Testis (tissue), 2 donors: ENCODE measurements around the gene CBX8.

ENCODE experiments used
- POLR2A ChIP-seq: fragments of 450-650 bp; IDR thresholded peaks from one replicate; pipeline ENCODE4 v1.6.1; 2017; ENCODE audit warnings: antibody characterized with exemption, mild to moderate bottlenecking, moderate library complexity
- TF ChIP-seq, protein P1 (sequence below), 3 experiments: fragments of 450-650 bp in 2 of 3; fragments of 200-600 bp in 1 of 3; sonication (generic) in 1 of 3; IDR thresholded peaks; one replicate each; pipeline ENCODE4 v1.5.1; 2016 to 2019; ENCODE audit warnings: antibody characterized with exemption in 3 of 3, mild to moderate bottlenecking in 2 of 3, moderate library complexity in 1 of 3

DNA sequence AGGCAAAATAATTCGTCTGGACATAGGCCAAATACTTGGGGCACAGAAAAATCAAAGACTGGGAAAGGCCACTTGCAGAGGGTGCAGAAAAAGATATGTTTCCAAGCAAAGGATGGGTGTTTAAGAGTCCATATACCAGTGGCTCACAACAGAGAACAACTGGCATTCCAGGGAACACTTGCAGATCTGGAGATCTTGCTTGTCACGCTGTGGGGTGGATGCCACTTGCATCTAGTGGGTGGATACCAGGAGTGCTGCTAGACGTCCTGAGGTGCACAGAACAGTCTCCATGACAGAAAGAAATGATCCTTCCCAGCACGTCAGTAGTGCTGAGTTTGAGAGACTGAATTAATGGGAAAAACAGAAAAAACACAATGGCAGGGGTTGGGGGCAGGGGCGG is 8.4 kb downstream of the CBX8 start:
- TF ChIP-seq, protein P1, sequence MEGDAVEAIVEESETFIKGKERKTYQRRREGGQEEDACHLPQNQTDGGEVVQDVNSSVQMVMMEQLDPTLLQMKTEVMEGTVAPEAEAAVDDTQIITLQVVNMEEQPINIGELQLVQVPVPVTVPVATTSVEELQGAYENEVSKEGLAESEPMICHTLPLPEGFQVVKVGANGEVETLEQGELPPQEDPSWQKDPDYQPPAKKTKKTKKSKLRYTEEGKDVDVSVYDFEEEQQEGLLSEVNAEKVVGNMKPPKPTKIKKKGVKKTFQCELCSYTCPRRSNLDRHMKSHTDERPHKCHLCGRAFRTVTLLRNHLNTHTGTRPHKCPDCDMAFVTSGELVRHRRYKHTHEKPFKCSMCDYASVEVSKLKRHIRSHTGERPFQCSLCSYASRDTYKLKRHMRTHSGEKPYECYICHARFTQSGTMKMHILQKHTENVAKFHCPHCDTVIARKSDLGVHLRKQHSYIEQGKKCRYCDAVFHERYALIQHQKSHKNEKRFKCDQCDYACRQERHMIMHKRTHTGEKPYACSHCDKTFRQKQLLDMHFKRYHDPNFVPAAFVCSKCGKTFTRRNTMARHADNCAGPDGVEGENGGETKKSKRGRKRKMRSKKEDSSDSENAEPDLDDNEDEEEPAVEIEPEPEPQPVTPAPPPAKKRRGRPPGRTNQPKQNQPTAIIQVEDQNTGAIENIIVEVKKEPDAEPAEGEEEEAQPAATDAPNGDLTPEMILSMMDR (IDR thresholded peaks at IDR 0.05) = no peak
- no peak for TF ChIP-seq POLR2A
